ENCODE data around the gene RSPH1. TPM values are rescaled to one million over a fixed set of nuclear protein-coding genes. Genes with fewer than 3 reads are reported as not detected.

The RSPH1 gene
- total RNA-seq, 1 donor from 2014 or later, result 0.24 TPM

DNA sequence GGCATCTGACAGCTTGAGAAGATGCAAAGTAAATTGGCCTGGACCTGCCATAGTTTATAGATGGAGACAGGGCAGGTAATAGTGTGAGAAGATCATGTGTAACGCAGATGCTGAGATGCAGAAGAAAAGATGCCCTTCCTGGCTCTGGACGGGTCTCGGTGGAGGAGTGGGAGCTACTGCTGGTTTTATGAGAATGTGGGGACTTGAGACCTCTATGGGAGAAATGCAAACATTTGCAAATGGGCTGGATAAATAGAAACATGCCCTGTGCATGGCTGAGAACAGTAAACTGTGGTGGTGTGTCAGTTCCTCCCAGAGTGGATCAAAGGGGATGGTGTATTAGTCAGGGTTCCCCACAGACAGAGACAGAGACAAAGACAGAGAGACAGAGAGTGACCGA lies 70.4 kb downstream of the RSPH1 start:
- ATAC-seq, result no peak

DNA sequence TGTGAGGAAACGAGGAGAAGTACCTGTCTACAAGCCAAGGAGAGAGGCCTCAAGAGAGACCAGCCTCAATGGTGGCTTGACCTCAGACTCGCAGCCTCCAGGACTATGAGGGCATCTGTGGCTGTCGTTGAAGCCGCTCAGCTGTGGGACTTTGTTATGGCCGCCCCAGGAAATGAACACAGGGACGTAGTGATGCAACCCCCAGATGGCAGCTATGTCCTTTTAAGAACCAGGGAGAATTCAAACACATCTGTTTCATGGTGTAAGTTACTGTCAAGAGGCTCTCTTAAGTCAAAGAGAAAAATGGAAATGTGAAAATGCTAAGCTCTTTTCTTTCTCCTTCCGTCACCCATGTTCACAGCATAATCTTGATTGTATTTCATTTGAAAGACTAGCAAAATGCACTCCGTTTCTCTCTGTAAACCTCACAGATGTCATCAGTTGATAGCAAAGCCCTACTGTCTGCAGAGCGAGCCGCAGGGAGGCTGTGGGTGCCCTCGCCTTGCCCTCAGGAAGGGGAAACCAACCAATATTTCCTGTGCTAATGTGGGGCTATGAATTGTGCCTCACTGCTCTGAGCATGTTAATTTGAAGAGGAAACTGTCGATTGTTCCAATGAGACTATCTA lies 71.0 kb downstream of the RSPH1 start:
- ATAC-seq, result peak; percentile 14

DNA sequence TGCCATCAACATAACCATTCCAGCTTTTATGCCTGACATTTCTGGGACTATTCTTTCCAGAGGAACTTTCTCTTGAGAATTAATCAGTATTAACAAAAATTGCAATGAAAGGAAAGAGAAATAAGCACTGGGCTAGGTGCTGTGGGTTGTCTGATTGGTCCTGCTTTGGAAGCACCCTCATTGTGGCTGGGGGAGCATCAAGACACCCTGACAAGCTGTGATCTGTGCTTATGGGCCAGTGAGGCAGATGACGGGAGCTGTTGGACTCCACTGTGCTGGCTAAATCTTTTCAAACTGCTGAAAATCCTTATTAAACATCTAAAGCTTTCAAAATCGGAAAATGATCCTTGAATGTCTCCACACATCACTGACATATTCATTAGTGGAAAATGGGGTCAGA lies 72.3 kb downstream of the RSPH1 start:
- no peak for ATAC-seq

DNA sequence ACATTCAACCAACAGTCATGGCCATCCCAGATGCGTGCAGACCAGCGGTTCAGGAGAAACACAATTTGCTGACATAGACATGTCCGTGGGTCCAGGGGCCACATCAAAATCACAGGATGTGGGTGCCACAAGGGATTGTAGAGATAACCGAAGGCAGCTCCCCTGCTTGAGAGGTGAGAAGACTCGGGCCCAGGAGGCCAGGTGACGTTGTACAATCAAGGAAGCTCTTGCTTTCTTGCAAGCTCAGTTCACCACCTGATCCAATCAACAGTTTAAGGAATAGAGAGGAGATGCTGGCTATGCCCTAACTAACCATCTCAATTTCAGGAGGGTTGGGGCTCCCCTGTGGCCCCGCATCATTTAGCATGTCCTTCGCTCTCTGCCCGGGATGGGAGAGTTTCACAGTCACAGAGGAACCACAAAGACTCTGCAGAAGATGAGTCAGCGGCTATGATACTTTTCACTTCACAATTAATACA lies 72.8 kb downstream of the RSPH1 start:
- no peak for ATAC-seq

Other genes with a start within 250 kb of the RSPH1 start
- gene TFF3, start 180.8 kb downstream of the RSPH1 start, total RNA-seq, result 2.3 TPM
- not detected for gene TFF2, start 145.2 kb downstream of the RSPH1 start, total RNA-seq
- gene TFF1, start 129.7 kb downstream of the RSPH1 start, total RNA-seq, result not detected
- gene TMPRSS3, start 100.2 kb downstream of the RSPH1 start, total RNA-seq, result 0.32 TPM
- 0.24 TPM for gene UBASH3A, start 92.3 kb downstream of the RSPH1 start, total RNA-seq
- gene SLC37A1, start 17.6 kb upstream of the RSPH1 start, total RNA-seq, result 13.9 TPM
- 1.8 TPM for gene PDE9A, start 157.4 kb upstream of the RSPH1 start, total RNA-seq

Data from esophagus mucosa (tissue), 1 donor.